Measurements from ENCODE around the gene LRRFIP1.

DNA sequence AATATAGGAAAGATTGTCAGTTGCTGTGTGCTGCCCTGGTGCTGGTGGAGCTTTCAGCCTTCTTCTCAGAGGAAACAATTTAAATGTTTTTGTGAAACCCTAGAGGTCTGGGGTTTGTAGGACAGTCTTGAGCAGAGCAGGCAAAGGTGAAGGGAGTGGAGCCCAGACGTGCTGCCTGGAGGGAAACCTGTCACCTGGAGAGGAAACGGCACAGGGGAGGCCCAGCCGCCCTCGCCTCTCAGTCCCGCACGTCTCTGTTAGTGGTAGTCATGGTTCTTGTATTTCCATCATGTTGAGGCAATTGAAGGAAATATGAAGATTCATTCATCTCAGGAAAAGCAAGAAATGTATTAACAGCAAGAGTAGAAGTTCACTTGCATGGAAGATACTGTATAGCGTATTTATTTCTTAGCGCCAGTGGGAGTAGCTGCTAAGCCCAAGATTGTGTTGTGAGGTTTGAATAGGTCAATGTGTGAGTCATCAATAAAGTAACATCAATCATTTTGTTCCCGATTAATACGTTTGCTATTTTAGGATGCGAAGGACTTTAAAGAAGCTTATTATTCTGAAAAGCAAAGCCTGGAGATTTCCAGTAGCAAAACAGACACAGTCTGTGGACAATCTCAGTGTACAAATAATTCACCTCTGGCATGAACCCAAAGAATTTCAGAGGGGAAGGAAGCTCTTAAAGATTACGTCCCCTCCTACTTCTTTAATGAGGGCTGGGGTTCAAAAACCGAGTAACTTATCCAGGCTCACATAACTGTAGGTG, 70.4 kb downstream of the LRRFIP1 start:
- TF ChIP-seq, protein P1, sequence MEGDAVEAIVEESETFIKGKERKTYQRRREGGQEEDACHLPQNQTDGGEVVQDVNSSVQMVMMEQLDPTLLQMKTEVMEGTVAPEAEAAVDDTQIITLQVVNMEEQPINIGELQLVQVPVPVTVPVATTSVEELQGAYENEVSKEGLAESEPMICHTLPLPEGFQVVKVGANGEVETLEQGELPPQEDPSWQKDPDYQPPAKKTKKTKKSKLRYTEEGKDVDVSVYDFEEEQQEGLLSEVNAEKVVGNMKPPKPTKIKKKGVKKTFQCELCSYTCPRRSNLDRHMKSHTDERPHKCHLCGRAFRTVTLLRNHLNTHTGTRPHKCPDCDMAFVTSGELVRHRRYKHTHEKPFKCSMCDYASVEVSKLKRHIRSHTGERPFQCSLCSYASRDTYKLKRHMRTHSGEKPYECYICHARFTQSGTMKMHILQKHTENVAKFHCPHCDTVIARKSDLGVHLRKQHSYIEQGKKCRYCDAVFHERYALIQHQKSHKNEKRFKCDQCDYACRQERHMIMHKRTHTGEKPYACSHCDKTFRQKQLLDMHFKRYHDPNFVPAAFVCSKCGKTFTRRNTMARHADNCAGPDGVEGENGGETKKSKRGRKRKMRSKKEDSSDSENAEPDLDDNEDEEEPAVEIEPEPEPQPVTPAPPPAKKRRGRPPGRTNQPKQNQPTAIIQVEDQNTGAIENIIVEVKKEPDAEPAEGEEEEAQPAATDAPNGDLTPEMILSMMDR (IDR thresholded peaks at IDR 0.05): no peak
- no peak for TF ChIP-seq EP300 (IDR thresholded peaks at IDR 0.05)

All from ovary (tissue), 3 donors.